Gastroesophageal sphincter (tissue), 3 donors: ENCODE measurements around the gene ARMC3.
"Not testable (repeated sequence)": the region's sequence is repeated elsewhere in the genome, so short reads cannot be mapped to it uniquely, and the experiment has no call there.

Experiments
- CTCF ChIP-seq, 4 experiments: fragments of 200-600 bp in 2 of 4; fragments of 450-650 bp in 2 of 4; sonication (generic) in 1 of 4; IDR thresholded peaks; one replicate each; pipeline ENCODE4 v1.5.1; 2017 to 2019; ENCODE audit warnings: antibody characterized with exemption in 4 of 4, mild to moderate bottlenecking in 2 of 4, moderate library complexity in 2 of 4
- EP300 ChIP-seq: sonication (generic); formaldehyde crosslinking; IDR thresholded peaks from one replicate; pipeline ENCODE4 v1.6.1; 2017; ENCODE audit warnings: antibody characterized with exemption, mild to moderate bottlenecking
- POLR2A ChIP-seq, 2 donors: fragments of 450-650 bp; IDR thresholded peaks; one replicate each; pipeline ENCODE4 v1.6.1; 2017; ENCODE audit warnings: antibody characterized with exemption in 2 of 2, mild to moderate bottlenecking in 2 of 2, moderate library complexity in 1 of 2

- not testable (repeated sequence) for TF ChIP-seq CTCF (IDR thresholded peaks at IDR 0.05); POLR2A (IDR thresholded peaks at IDR 0.05); EP300
These were observed 142.4 kb downstream of the ARMC3 start for GRCh38 chr10:23070092-23070912.
